GM13977 (cell line): ENCODE data around the gene IFI35.
"Not testable (repeated sequence)": the region's sequence is repeated elsewhere in the genome, so short reads cannot be mapped to it uniquely, and the experiment has no call there.

Experiments used
- DNase-seq: peaks from one replicate; pipeline ENCODE4 v3.0.0; 2012; ENCODE audit warnings: low spot score
- in situ Hi-C: fragments of 300-500 bp; cut with MboI; formaldehyde crosslinking; loops from one replicate; pipeline ENCODE4 v1.12.0; 2022; ENCODE audit warnings: low sequenced_read_pairs, low pct_unique_long_range_greater_than_20kb, mixed read lengths, inconsistent platforms; ENCODE audit not compliant: unreplicated experiment
- TF ChIP-seq, protein P1 (sequence below): IDR thresholded peaks from 2 replicates; pipeline ENCODE4 v1.5.1; 2012; ENCODE audit warnings: mild to moderate bottlenecking, control low read depth; ENCODE audit not compliant: insufficient read depth; ENCODE audit errors: extremely low read depth, missing control alignments

IFI35 gene

GRCh38 chr17:43043307-43043706, 36.7 kb downstream of the IFI35 start:
- in situ Hi-C loops, result no loop called here
- TF ChIP-seq, protein P1, sequence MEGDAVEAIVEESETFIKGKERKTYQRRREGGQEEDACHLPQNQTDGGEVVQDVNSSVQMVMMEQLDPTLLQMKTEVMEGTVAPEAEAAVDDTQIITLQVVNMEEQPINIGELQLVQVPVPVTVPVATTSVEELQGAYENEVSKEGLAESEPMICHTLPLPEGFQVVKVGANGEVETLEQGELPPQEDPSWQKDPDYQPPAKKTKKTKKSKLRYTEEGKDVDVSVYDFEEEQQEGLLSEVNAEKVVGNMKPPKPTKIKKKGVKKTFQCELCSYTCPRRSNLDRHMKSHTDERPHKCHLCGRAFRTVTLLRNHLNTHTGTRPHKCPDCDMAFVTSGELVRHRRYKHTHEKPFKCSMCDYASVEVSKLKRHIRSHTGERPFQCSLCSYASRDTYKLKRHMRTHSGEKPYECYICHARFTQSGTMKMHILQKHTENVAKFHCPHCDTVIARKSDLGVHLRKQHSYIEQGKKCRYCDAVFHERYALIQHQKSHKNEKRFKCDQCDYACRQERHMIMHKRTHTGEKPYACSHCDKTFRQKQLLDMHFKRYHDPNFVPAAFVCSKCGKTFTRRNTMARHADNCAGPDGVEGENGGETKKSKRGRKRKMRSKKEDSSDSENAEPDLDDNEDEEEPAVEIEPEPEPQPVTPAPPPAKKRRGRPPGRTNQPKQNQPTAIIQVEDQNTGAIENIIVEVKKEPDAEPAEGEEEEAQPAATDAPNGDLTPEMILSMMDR, result no peak
- DNase-seq, result no peak

- TF ChIP-seq, protein P1, result no peak
- DNase-seq, result no peak
- in situ Hi-C loops, result no loop called here
Measured at GRCh38 chr17:43044024-43044423, 37.4 kb downstream of the IFI35 start.

DNA sequence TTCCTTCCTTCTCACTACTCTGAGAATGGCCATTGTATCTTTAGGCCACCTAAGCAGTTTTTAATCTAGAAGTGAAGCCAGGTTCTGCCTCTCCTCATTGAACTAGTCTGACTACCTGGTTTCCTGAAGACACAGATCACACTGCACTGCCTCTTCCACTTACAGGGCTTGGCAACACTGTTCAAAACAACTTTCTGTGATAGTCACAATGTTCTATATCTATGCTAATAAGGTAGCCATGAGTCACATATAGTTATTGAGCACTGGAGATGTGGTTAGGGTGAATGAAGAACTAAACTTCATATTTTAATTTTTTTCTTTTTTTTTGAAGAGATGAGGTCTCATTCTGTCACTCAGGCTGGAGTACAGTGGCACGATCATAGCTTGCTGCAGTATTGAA, 45.4 kb downstream of the IFI35 start:
- TF ChIP-seq, protein P1, result no peak
- in situ Hi-C loops, result no loop called here
- no peak for DNase-seq

DNA sequence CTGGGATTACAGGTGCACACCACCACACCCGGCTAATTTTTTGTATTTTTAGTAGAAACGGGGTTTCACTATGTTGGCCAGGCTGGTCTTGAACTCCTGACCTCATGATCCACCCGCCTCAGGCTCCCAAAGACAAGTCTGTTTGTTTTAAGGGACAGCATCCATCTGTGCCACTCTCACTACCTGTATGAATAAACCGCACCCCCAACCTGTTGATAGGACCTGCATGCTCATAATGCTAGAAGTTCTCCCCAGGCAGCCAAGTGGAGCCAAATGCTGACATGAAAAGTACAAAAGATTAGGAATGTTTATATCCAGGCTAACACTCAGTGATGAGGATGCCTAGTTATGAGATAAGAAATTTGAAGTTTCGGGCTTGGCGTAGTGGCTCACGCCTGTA, 46.4 kb downstream of the IFI35 start:
- in situ Hi-C loops, DNase-seq: not testable (repeated sequence)

- in situ Hi-C loops, result no loop called here
- TF ChIP-seq, protein P1, result no peak
- no peak for DNase-seq
Measured at GRCh38 chr17:43056051-43056450, 49.5 kb downstream of the IFI35 start.

- in situ Hi-C loops, result no loop called here
- no peak for DNase-seq
- TF ChIP-seq, protein P1, result no peak
Measured at GRCh38 chr17:43062984-43063638, 56.5 kb downstream of the IFI35 start.
